Sigmoid colon (tissue), 4 donors: Measurements from ENCODE around the gene RNASE13.

Source experiments
- EP300 ChIP-seq, 4 donors: sonication (generic); formaldehyde crosslinking; IDR thresholded peaks; one replicate each; pipeline ENCODE4 v1.6.1; 2017; ENCODE audit warnings: antibody characterized with exemption in 4 of 4
- POLR2A ChIP-seq, 2 donors: fragments of 450-650 bp; IDR thresholded peaks; one replicate each; pipeline ENCODE4 v1.6.1; 2016; ENCODE audit warnings: antibody characterized with exemption in 2 of 2, mild to moderate bottlenecking in 2 of 2, moderate library complexity in 2 of 2
- POLR2AphosphoS5 ChIP-seq, 4 donors: sonication (generic); formaldehyde crosslinking; IDR thresholded peaks; one replicate each; pipeline ENCODE4 v1.6.1; 2017; ENCODE audit warnings: antibody characterized with exemption in 4 of 4
- TF ChIP-seq, protein P1 (sequence below), 4 experiments: fragments of 450-650 bp in 3 of 4; fragments of 200-600 bp in 1 of 4; IDR thresholded peaks; one replicate each; pipeline ENCODE4 v1.5.1; 2016 to 2019; ENCODE audit warnings: antibody characterized with exemption in 4 of 4, mild to moderate bottlenecking in 3 of 4, moderate library complexity in 2 of 4

DNA sequence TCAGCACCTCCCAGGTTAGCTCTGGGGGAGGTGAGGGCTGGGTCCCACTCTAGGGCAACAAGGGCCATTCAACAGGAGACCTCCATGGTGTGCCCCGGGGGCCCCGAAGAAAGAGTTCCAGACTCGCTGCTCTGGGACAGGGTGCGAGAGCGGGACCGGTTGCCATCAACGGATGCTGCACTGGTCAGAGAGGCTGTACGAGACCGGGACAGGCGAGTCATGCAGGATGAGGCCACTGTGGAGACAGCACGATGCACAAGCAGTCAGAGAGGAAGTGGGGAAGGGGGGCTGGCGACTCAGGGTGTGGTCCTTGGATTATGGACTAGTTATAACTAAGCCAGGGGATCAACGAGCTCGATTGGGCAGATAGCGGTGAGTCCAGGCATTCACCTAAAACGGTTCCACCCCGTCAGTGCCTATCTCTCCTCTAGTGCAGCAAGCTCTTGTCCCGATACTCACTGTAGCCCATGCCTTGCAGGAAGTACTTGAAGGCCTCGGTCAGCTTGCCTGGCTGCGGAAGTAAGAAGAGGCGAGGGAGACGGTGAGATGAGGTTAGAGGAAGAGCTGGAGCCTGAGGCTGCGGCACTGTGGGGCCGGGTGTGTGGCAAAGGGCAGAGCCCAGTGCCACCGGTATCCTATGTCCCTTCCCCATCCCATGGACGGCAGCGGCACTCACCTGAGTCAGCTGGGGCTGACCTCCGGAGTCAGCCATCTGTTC is 16.9 kb downstream of the RNASE13 start:
- TF ChIP-seq, protein P1, sequence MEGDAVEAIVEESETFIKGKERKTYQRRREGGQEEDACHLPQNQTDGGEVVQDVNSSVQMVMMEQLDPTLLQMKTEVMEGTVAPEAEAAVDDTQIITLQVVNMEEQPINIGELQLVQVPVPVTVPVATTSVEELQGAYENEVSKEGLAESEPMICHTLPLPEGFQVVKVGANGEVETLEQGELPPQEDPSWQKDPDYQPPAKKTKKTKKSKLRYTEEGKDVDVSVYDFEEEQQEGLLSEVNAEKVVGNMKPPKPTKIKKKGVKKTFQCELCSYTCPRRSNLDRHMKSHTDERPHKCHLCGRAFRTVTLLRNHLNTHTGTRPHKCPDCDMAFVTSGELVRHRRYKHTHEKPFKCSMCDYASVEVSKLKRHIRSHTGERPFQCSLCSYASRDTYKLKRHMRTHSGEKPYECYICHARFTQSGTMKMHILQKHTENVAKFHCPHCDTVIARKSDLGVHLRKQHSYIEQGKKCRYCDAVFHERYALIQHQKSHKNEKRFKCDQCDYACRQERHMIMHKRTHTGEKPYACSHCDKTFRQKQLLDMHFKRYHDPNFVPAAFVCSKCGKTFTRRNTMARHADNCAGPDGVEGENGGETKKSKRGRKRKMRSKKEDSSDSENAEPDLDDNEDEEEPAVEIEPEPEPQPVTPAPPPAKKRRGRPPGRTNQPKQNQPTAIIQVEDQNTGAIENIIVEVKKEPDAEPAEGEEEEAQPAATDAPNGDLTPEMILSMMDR (IDR thresholded peaks at IDR 0.05) = no peak
- no peak for TF ChIP-seq POLR2AphosphoS5 (IDR thresholded peaks at IDR 0.05)
- no peak for TF ChIP-seq EP300 (IDR thresholded peaks at IDR 0.05)
- no peak for TF ChIP-seq POLR2A (IDR thresholded peaks at IDR 0.05)
